Osteoblast (primary cell): ENCODE measurements around the gene AIF1L. TPM values are rescaled to one million over a fixed set of nuclear protein-coding genes. Genes with fewer than 3 reads are reported as not detected.

Source experiments
- DNase-seq: peaks from one replicate; pipeline ENCODE4 v3.0.0; 2011; ENCODE audit warnings: low spot score, mixed read lengths; ENCODE audit not compliant: insufficient read length; ENCODE audit errors: missing footprints
- H2AFZ ChIP-seq: 2 replicates; pipeline ENCODE4 v1.6.0; 2011; ENCODE audit warnings: mild to moderate bottlenecking, low read length
- H3K27ac ChIP-seq: 2 replicates; pipeline ENCODE4 v1.5.1; 2011; ENCODE audit warnings: mild to moderate bottlenecking, low read depth, low read length, moderate library complexity
- H3K27me3 ChIP-seq: 2 replicates; pipeline ENCODE4 v1.6.0; 2012; ENCODE audit warnings: mild to moderate bottlenecking, control low read depth, inconsistent platforms, low read length, moderate library complexity; ENCODE audit not compliant: insufficient read depth
- H3K36me3 ChIP-seq: 2 replicates; pipeline ENCODE4 v1.5.1; 2011; ENCODE audit warnings: mild to moderate bottlenecking, low read length, control low read depth, moderate library complexity; ENCODE audit not compliant: insufficient read depth
- H3K4me1 ChIP-seq: 2 replicates; pipeline ENCODE4 v1.5.1; 2011; ENCODE audit warnings: mild to moderate bottlenecking, low read length, control low read depth, moderate library complexity; ENCODE audit not compliant: insufficient read depth
- H3K4me2 ChIP-seq: 2 replicates; pipeline ENCODE4 v1.6.0; 2011; ENCODE audit warnings: mild to moderate bottlenecking, low read length; ENCODE audit not compliant: insufficient read depth
- H3K4me3 ChIP-seq: fragments of 200-600 bp; sonication (generic); 3 replicates; pipeline ENCODE4 v1.5.1; 2012; ENCODE audit warnings: mild to moderate bottlenecking, low read length, inconsistent platforms; ENCODE audit not compliant: insufficient read depth
- H3K79me2 ChIP-seq: 2 replicates; pipeline ENCODE4 v1.6.0; 2012; ENCODE audit warnings: mild to moderate bottlenecking, low read length, control low read depth, inconsistent platforms; ENCODE audit not compliant: insufficient read depth
- H3K9me3 ChIP-seq: 2 replicates; pipeline ENCODE4 v1.5.1; 2011; ENCODE audit warnings: low read depth, low read length, control low read depth
- H4K20me1 ChIP-seq: 2 replicates; pipeline ENCODE4 v1.6.0; 2012; ENCODE audit warnings: mild to moderate bottlenecking, low read length, control low read depth; ENCODE audit not compliant: insufficient read depth
- total RNA-seq: library from RNA; depleted of rRNA; stranded (reverse); fragments of >200 nt; gene quantifications from 2 replicates; pipeline ENCODE4 v1.2.3, GENCODE V29; 2012
- TF ChIP-seq, protein P1 (sequence below): IDR thresholded peaks from 2 replicates; pipeline ENCODE4 v1.5.1; 2011; ENCODE audit warnings: mild to moderate bottlenecking, low read depth, low read length, moderate library complexity; ENCODE audit errors: extremely low read depth

AIF1L gene
- total RNA-seq, 1 donor: not detected

DNA sequence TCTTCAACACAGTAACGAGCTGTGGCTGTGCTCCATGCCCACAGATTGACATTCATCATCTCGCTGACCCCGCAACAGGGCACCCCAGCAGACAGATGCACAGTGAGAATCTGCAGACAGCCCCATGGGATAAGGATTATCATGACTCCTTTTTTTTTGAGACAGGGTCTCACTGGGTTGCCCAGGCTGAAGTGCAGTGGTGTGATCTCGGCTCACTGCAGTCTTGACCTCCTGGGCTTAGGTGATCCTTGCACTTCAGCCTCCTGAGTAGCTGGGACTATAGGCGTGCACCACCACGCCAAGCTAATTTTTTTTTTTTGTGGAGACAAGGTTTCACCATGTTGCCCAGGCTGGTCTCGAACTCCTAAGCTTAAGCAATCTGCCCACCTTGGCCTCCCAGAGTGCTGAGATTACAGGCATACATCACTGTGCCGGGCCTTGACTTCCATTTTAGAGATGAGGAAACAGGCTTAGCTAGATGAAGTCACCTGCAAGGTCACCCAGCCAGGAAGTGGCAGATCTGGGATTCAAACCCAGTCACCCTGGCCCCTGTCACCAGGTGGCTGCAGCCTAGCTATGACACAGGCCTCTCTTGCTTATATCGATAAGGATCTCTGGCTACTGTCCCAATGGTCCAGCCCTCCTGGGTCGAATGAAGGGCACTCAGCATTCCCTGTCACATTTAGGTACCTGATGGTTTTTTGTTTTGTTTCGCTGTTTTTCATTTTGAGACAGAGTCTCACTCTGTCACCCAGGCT, 5.1 kb downstream of the AIF1L start:
- Histone ChIP-seq H3K4me2 (no peak overlapping the region), H3K27me3 (peaks cover 24% of the 10 kb centered on the region), H3K4me1 (no peaks in the 10 kb centered on the region), H3K27ac (no peak overlapping the region), H3K4me3 (no peak overlapping the region), H3K79me2 (no peaks in the 10 kb centered on the region), H3K36me3 (no peaks in the 10 kb centered on the region), H2AFZ (no peak overlapping the region), H3K9me3 (no peaks in the 10 kb centered on the region), H4K20me1 (no peaks in the 10 kb centered on the region)
- DNase-seq: peak; percentile 30
- TF ChIP-seq, protein P1, sequence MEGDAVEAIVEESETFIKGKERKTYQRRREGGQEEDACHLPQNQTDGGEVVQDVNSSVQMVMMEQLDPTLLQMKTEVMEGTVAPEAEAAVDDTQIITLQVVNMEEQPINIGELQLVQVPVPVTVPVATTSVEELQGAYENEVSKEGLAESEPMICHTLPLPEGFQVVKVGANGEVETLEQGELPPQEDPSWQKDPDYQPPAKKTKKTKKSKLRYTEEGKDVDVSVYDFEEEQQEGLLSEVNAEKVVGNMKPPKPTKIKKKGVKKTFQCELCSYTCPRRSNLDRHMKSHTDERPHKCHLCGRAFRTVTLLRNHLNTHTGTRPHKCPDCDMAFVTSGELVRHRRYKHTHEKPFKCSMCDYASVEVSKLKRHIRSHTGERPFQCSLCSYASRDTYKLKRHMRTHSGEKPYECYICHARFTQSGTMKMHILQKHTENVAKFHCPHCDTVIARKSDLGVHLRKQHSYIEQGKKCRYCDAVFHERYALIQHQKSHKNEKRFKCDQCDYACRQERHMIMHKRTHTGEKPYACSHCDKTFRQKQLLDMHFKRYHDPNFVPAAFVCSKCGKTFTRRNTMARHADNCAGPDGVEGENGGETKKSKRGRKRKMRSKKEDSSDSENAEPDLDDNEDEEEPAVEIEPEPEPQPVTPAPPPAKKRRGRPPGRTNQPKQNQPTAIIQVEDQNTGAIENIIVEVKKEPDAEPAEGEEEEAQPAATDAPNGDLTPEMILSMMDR: no peak

DNA sequence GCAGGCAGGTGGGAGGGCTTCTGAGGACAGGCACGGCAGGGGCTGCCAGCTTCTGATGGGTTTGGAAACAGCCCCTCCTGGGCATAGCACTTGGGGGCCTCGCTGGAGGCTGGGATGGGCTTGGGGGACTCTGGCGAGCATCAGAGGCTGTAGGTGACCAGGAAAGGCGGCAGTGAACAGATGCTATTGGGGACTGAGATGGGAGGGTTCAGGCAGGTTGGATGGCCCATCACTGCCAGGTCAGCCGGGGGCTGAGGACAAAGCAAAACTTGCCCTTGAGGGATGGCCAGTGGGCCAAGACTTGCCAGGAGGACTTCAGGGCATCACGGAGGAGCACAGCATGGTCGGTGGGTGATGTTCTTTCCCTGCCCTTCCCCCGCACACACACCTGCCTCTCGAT, 6.7 kb downstream of the AIF1L start:
- no peaks in the 10 kb centered on the region for H3K79me2 ChIP-seq
- H3K27me3 ChIP-seq: peaks cover 12% of the 10 kb centered on the region

DNA sequence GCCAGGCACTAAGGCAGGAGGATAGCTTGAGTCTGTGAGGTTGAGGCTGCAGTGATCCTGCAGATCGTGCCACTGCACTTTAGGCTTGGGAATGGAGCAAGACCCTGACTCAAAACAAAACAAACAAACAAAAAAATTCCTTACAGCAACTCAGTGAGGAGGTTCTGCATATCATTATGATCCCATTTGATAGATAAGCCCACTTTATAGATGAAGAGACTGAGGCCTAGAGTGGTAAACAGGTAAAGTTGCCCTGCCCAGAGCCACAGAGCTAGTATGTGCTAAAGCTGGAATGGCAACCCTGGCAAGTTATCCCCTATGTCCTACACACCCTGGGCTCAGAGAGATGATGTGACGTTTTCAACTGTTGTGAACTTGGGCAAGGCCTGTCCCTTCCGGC, 7.2 kb downstream of the AIF1L start:
- Histone ChIP-seq H3K36me3 (no peaks in the 10 kb centered on the region), H3K4me1 (no peaks in the 10 kb centered on the region), H3K79me2 (no peaks in the 10 kb centered on the region), H3K4me2 (no peak overlapping the region), H3K27me3 (peaks cover 9% of the 10 kb centered on the region), H2AFZ (no peak overlapping the region), H3K4me3 (no peak overlapping the region), H3K9me3 (no peaks in the 10 kb centered on the region), H4K20me1 (no peaks in the 10 kb centered on the region), H3K27ac (no peak overlapping the region)
- DNase-seq: peak; percentile 54
- TF ChIP-seq, protein P1: no peak

More for the DNA sequence above, 6.7 kb downstream of the AIF1L start:
- no peak overlapping the region for H2AFZ ChIP-seq
- H3K27ac ChIP-seq: no peak overlapping the region
- H3K4me3 ChIP-seq: no peak overlapping the region
- H3K9me3 ChIP-seq: no peaks in the 10 kb centered on the region
- no peaks in the 10 kb centered on the region for H3K4me1 ChIP-seq
- TF ChIP-seq, protein P1: no peak
- H3K36me3 ChIP-seq: no peaks in the 10 kb centered on the region
- H3K4me2 ChIP-seq: no peak overlapping the region
- H4K20me1 ChIP-seq: no peaks in the 10 kb centered on the region
- DNase-seq: no peak

DNA sequence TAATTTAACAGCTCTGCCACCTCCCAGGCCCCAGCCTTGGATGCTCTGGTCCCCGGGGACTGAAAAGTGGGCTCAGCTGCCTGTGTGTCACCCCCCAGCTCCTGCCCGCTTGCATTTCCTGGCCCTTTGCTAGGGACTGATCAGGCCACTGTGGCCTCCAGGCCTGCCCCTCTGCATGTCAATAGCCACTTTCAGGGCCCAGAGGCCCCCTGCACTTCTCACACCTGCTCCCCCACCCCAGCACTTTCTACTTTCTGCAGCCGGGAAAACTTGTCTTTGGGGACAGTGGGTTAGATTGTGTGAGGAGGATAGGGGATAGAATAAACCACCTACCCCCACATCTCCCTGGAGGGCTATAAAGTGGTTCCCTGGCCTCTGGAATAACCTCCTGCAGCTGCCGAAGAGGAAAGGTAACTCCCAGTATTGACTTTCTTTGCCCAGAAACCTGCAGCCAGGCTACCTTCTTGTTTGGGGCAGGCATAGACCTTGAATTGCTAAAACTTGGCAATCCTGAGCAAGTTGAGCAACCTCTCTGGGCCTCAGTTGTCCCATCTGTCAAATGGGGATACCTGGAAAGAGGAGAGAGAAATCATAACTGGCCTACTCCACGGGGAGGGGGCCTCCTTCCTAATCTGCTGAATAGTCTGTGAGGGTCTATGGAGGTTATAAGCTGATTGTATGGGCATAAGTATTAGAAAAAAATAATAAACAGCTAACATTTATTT, 7.8 kb downstream of the AIF1L start:
- Histone ChIP-seq H4K20me1 (no peaks in the 10 kb centered on the region), H3K79me2 (no peaks in the 10 kb centered on the region), H3K36me3 (no peaks in the 10 kb centered on the region), H3K4me2 (no peak overlapping the region), H3K27me3 (peaks cover 7% of the 10 kb centered on the region), H3K4me1 (no peaks in the 10 kb centered on the region), H3K4me3 (no peak overlapping the region), H3K27ac (no peak overlapping the region), H2AFZ (no peak overlapping the region), H3K9me3 (no peaks in the 10 kb centered on the region)
- TF ChIP-seq, protein P1: no peak
- DNase-seq: peak; percentile 57
